IPS-20b (cell line): ENCODE measurements around the gene LMX1B.

Experiments
- H3K27ac ChIP-seq: one replicate; pipeline ENCODE4 v1.5.1; 2013; ENCODE audit warnings: low read length
- H3K27me3 ChIP-seq: 2 replicates; pipeline ENCODE4 v1.6.1; 2013; ENCODE audit warnings: mild to moderate bottlenecking, low read length, inconsistent platforms; ENCODE audit not compliant: insufficient read depth
- H3K36me3 ChIP-seq: 2 replicates; pipeline ENCODE4 v1.6.1; 2013; ENCODE audit warnings: low read depth, mild to moderate bottlenecking, inconsistent platforms, low read length, moderate library complexity; ENCODE audit not compliant: insufficient read depth
- H3K4me1 ChIP-seq: 2 replicates; pipeline ENCODE4 v1.6.1; 2013; ENCODE audit warnings: mild to moderate bottlenecking, control low read depth, inconsistent platforms, low read length, moderate library complexity; ENCODE audit not compliant: insufficient read depth
- H3K4me3 ChIP-seq: 2 replicates; pipeline ENCODE4 v1.5.1; 2013; ENCODE audit warnings: mild to moderate bottlenecking, low read length, inconsistent platforms
- H3K9ac ChIP-seq: 2 replicates; pipeline ENCODE4 v1.6.1; 2013; ENCODE audit warnings: low read depth, mild to moderate bottlenecking, inconsistent platforms, low read length, moderate library complexity
- H3K9me3 ChIP-seq: 2 replicates; pipeline ENCODE4 v1.6.1; 2013; ENCODE audit warnings: mild to moderate bottlenecking, low read depth, low read length, inconsistent platforms; ENCODE audit not compliant: insufficient read depth

Gene LMX1B

DNA sequence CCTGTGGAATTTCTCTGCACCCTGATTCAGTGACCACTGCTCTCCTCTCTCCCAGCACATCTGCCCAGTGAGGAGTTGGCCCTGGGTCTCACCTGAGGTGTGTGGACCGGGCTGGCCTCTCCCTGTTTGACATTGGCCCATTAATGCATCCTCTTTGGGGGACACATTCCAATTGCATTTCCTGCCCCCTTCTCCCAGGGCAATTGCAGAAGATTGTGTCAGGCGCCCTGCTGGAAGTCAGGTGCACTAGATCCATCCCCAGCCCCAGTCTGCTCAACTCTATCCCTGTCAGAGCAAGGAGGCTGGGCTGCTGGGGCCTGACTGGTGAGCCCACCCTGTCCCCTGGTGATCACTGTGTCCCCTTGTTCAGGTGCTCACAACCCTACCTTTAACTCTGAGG is 84.5 kb downstream of the LMX1B start:
- no peak overlapping the region for H3K4me3 ChIP-seq
- H3K36me3 ChIP-seq = no peaks in the 10 kb centered on the region
- peaks cover 42% of the 10 kb centered on the region for H3K27me3 ChIP-seq
- no peaks in the 10 kb centered on the region for H3K9me3 ChIP-seq
- H3K27ac ChIP-seq = no peak overlapping the region
- H3K9ac ChIP-seq = no peak overlapping the region
- no peaks in the 10 kb centered on the region for H3K4me1 ChIP-seq

DNA sequence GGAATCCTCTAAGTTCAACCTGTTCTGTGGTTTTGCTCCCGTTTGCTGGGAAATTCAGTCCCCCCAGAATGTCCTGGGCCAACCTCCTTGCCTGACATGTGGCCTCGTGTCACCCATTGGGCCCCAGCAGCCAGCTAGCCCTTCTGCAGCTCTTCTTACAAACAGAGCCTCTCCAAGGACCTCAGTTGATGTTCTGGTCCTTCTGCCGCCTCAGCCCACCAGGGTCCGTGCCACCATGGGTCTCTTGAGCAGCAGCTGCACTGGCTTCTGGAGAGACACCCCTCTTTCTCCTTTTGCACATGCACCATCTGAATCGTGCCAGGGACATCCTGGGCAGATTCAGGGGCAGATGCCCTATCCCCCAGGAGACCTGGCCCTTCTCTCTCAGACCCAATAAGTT is 85.0 kb downstream of the LMX1B start:
- Histone ChIP-seq H3K9ac (no peak overlapping the region), H3K36me3 (no peaks in the 10 kb centered on the region), H3K27ac (no peak overlapping the region), H3K4me1 (no peaks in the 10 kb centered on the region), H3K4me3 (no peak overlapping the region), H3K9me3 (no peaks in the 10 kb centered on the region), H3K27me3 (peaks cover 47% of the 10 kb centered on the region)

GRCh38 chr9:126699401-126699881 is 85.7 kb downstream of the LMX1B start:
- H3K27me3 ChIP-seq = peaks cover 47% of the 10 kb centered on the region
- H3K9ac ChIP-seq = no peak overlapping the region

DNA sequence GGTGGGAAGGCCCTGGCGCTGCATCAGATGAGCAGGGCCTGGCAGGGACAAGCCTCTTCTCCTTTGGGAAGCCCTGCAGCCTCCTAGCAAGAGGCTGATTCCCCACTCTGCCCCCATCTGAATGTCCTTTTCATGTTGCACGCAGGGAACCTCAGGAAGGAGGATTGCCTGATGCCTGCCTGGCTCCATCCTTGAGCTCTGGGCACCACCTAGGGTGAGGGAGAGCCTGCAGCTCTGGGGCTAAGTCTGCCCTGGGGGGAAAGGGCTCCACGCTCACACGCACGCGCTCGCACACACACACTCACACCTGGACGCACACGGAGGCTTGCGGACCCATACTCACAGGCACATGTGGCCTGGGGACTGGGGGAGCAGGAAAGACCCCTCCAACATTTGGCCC is 86.6 kb downstream of the LMX1B start:
- Histone ChIP-seq H3K36me3 (no peaks in the 10 kb centered on the region), H3K27ac (no peak overlapping the region), H3K27me3 (peaks cover 50% of the 10 kb centered on the region), H3K9ac (no peak overlapping the region), H3K4me3 (no peak overlapping the region), H3K9me3 (no peaks in the 10 kb centered on the region), H3K4me1 (0 out of 2 replicates have a peak, but pooled peaks cover 9% of the 10 kb centered on the region)

More at GRCh38 chr9:126699401-126699881, 85.7 kb downstream of the LMX1B start:
- Histone ChIP-seq H3K4me1 (0 out of 2 replicates have a peak, but pooled peaks cover 2% of the 10 kb centered on the region), H3K27ac (no peak overlapping the region), H3K9me3 (no peaks in the 10 kb centered on the region), H3K4me3 (no peak overlapping the region), H3K36me3 (no peaks in the 10 kb centered on the region)

GRCh38 chr9:126700903-126701812 is 87.4 kb downstream of the LMX1B start:
- Histone ChIP-seq H3K4me3 (no peak overlapping the region), H3K9me3 (no peaks in the 10 kb centered on the region), H3K36me3 (no peaks in the 10 kb centered on the region), H3K9ac (no peak overlapping the region), H3K27ac (no peak overlapping the region), H3K27me3 (peaks cover 58% of the 10 kb centered on the region), H3K4me1 (0 out of 2 replicates have a peak, but pooled peaks cover 9% of the 10 kb centered on the region)

GRCh38 chr9:126701813-126702140 is 88.0 kb downstream of the LMX1B start:
- 0 out of 2 replicates have a peak, but pooled peaks cover 9% of the 10 kb centered on the region for H3K4me1 ChIP-seq
- H3K9me3 ChIP-seq = no peaks in the 10 kb centered on the region
- peaks cover 65% of the 10 kb centered on the region for H3K27me3 ChIP-seq
- H3K27ac ChIP-seq = no peak overlapping the region
- no peak overlapping the region for H3K4me3 ChIP-seq
- no peak overlapping the region for H3K9ac ChIP-seq
- no peaks in the 10 kb centered on the region for H3K36me3 ChIP-seq

DNA sequence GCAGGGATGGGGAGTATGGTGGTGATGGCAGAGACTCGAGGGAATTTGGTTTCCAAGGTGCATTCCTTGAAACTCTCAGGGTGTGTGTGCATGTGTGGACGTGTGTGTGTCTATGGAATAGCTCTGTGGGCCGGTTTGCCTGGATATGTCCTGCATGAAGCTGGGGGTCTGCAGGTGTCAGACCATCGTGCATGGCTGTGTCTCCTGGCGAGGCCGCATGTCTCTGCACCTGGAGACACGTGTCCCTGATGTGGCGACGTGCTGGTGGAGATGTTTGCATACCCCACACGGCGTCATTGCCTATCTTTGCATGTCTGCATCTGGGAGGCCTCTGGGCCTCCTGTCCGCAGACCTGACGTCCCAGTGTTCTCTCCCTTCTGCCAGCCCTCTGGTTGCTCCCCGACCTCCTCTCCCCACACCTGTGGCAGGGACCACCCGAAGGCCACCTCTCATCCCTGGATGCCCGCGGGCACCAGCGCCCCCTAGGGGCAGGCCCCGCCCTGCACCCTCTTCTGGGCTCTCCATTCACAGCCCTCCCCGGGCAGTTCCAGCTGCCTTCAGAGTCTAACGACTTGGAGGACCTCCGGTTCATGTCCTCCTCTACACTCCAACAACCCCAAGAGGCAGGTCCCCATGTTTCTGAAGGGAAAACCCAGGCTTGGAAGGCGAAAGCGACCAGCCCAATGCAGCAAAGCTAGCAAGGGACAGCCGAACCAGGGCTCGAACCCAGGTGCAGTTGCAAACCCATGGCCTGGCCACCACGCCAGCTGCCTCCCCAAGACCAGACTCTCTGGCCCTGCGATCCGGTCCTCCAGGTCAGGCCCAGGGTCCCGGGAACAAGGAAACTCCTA is 88.6 kb downstream of the LMX1B start:
- Histone ChIP-seq H3K4me3 (no peak overlapping the region), H3K9me3 (no peaks in the 10 kb centered on the region), H3K36me3 (no peaks in the 10 kb centered on the region), H3K4me1 (0 out of 2 replicates have a peak, but pooled peaks cover 9% of the 10 kb centered on the region), H3K27me3 (peaks cover 71% of the 10 kb centered on the region), H3K27ac (no peak overlapping the region), H3K9ac (no peak overlapping the region)

- no peak overlapping the region for H3K9ac ChIP-seq
- peaks cover 74% of the 10 kb centered on the region for H3K27me3 ChIP-seq
- H3K27ac ChIP-seq = no peak overlapping the region
- H3K9me3 ChIP-seq = no peaks in the 10 kb centered on the region
- no peak overlapping the region for H3K4me3 ChIP-seq
- no peaks in the 10 kb centered on the region for H3K36me3 ChIP-seq
- H3K4me1 ChIP-seq = 0 out of 2 replicates have a peak, but pooled peaks cover 9% of the 10 kb centered on the region
Observed at GRCh38 chr9:126703002-126703865, 89.5 kb downstream of the LMX1B start.

DNA sequence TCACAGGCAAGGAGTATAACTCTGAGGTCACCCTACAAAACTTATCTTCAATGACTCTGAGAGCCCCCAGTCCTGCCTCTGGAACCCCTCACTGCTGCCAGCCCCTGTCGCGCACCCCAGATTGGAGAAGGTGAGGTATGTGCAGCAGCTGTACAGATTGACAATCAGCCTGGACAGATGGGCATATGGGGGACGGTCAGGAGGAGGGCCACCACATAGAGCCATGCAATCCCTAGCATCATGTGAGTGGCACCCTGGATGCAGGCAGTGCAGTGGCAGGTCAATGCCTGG is 90.1 kb downstream of the LMX1B start:
- Histone ChIP-seq H3K27ac (no peak overlapping the region), H3K36me3 (no peaks in the 10 kb centered on the region), H3K4me3 (no peak overlapping the region), H3K27me3 (peaks cover 74% of the 10 kb centered on the region), H3K9me3 (no peaks in the 10 kb centered on the region), H3K4me1 (0 out of 2 replicates have a peak, but pooled peaks cover 9% of the 10 kb centered on the region), H3K9ac (no peak overlapping the region)

DNA sequence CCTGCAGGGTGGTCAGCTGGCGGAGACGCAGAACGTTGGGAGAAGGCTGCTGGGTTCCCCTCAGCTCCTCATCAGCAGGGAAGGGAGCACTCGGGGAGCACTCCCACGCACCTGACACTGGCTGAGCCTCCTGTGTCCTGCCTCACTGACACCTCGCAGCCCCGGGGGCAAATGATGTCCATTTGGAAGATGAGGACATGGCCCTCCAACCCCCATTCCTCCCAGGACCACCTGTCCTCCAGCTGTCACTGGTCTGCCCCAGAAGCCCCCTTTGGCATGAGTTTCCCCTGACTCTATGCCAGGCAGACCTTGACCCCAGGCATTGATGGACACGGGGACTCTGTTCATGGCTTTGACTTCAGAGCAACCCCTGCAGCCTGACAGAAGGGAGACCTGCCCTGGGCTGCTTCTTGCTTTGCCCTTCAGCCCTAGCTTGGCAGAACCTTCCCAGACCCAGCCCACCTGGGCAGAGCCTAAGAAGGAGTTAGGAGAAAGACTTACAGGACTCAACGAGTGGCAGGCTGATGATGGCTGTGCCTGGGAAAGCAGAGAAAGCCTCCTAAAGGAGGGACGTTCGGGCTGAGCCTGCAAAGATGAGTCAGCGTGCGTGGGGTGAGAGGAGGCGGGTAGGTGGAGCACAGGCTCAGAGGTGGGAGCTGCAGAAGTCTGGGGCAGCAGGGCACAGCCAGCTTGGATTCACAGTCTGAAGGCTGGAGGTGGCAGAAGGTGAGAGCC is 90.6 kb downstream of the LMX1B start:
- no peak overlapping the region for H3K4me3 ChIP-seq
- peaks cover 74% of the 10 kb centered on the region for H3K27me3 ChIP-seq
- H3K9me3 ChIP-seq = no peaks in the 10 kb centered on the region
- no peak overlapping the region for H3K9ac ChIP-seq
- 0 out of 2 replicates have a peak, but pooled peaks cover 9% of the 10 kb centered on the region for H3K4me1 ChIP-seq
- no peak overlapping the region for H3K27ac ChIP-seq
- H3K36me3 ChIP-seq = no peaks in the 10 kb centered on the region
